Liver (tissue), 3 donors: Measurements from ENCODE around the gene NCAM1.

ENCODE experiments used
- CTCF ChIP-seq: fragments of 150-350 bp; IDR thresholded peaks from 2 replicates; pipeline ENCODE4 v1.5.1; 2017; ENCODE audit warnings: improper control_type of control experiment, low read depth, low read length; ENCODE audit not compliant: missing input control
- JUND ChIP-seq, 2 donors: IDR thresholded peaks; 2 replicates each; pipeline ENCODE4 v1.6.1; 2016; ENCODE audit warnings: antibody characterized with exemption in 2 of 2
- donor health status: healthy.
- donor health status: healthy.

- TF ChIP-seq CTCF = no peak
- TF ChIP-seq JUND (IDR thresholded peaks at IDR 0.05) = no peak
Observed at GRCh38 chr11:113167599-113167998, 206.4 kb downstream of the NCAM1 start.
